C1 segment of cervical spinal cord (tissue), 14 donors: ENCODE measurements around the gene ITGBL1.
A peak's percentile ranks its signal among the peaks of the same experiment; 100 is the strongest.

Experiments used
- DNase-seq, 14 donors: peaks; one replicate each; lab custom pipeline; 2025; lab: John Stamatoyannopoulos, UW

The ITGBL1 gene

GRCh38 chr13:101452519-101453485 is at the start of gene ITGBL1:
ITGBL1 (plus strand) TSS chr13:101452675; CDS start chr13:101452834, 159 bp downstream.
- DNase-seq: peak in 5 of 14 donors; percentile 9 to 89 (median 12)

- no peak for DNase-seq
These were observed 45.7 kb upstream of the ITGBL1 start for GRCh38 chr13:101406791-101407190.

- DNase-seq: peak in 1 of 14 donors; percentile 6
These were observed 44.3 kb upstream of the ITGBL1 start for GRCh38 chr13:101408154-101408553.

- DNase-seq: no peak
These were observed 43.4 kb upstream of the ITGBL1 start for GRCh38 chr13:101408992-101409656.

- DNase-seq: no peak
These were observed 40.4 kb upstream of the ITGBL1 start for GRCh38 chr13:101412076-101412475.

- peak in 9 of 14 donors; percentile 29 to 75 (median 59) for DNase-seq
These were observed 36.9 kb upstream of the ITGBL1 start for GRCh38 chr13:101415358-101416174.

- peak in 12 of 14 donors; percentile 10 to 75 (median 53) for DNase-seq
These were observed 36.1 kb upstream of the ITGBL1 start, which contains the start of gene NALCN for GRCh38 chr13:101416181-101417042. NALCN (minus strand) TSS chr13:101416508; CDS start chr13:101399126, 17,382 bp downstream.

GRCh38 chr13:101417043-101417406 is 35.5 kb upstream of the ITGBL1 start:
- DNase-seq: peak in 4 of 14 donors; percentile 22 to 62 (median 32)

- no peak for DNase-seq
These were observed 35.0 kb upstream of the ITGBL1 start for GRCh38 chr13:101417501-101417900.

GRCh38 chr13:101423872-101424271 is 28.6 kb upstream of the ITGBL1 start:
- DNase-seq: peak in 2 of 14 donors; percentile 16 to 28

- peak in 11 of 14 donors; percentile 5 to 51 (median 38) for DNase-seq
These were observed 27.9 kb upstream of the ITGBL1 start for GRCh38 chr13:101424381-101425155.

- peak in 2 of 14 donors; percentile 24 to 30 for DNase-seq
These were observed 27.4 kb upstream of the ITGBL1 start for GRCh38 chr13:101425156-101425471.

GRCh38 chr13:101425623-101426022 is 26.9 kb upstream of the ITGBL1 start:
- DNase-seq: no peak

GRCh38 chr13:101429733-101430132 is 22.7 kb upstream of the ITGBL1 start:
- no peak for DNase-seq

GRCh38 chr13:101433895-101434294 is 18.6 kb upstream of the ITGBL1 start:
- no peak for DNase-seq

- no peak for DNase-seq
These were observed 18.0 kb upstream of the ITGBL1 start for GRCh38 chr13:101434486-101434885.

- no peak for DNase-seq
These were observed 4.6 kb upstream of the ITGBL1 start for GRCh38 chr13:101447852-101448251.

GRCh38 chr13:101449790-101450748 is 2.4 kb upstream of the ITGBL1 start:
- no peak for DNase-seq

- no peak for DNase-seq
These were observed 1.7 kb upstream of the ITGBL1 start for GRCh38 chr13:101450749-101451130.
